Measurements from ENCODE around the gene CAPZA2. TPM values are rescaled to one million over a fixed set of nuclear protein-coding genes. Genes with fewer than 3 reads are reported as not detected.
A peak's percentile ranks its signal among the peaks of the same experiment; 100 is the strongest.

The CAPZA2 gene
- total RNA-seq, 2 experiments from 2014 or later: 90.9 to 135 TPM

- H3K36me3 Mint-ChIP-seq: no peaks in the 10 kb centered on the region
- no peaks in the 10 kb centered on the region for H3K4me1 Mint-ChIP-seq
These were observed 24.8 kb upstream of the CAPZA2 start for GRCh38 chr7:116837586-116837985.

GRCh38 chr7:116840256-116840655 is 22.1 kb upstream of the CAPZA2 start:
- no peaks in the 10 kb centered on the region for H3K36me3 Mint-ChIP-seq
- H3K9me3 Mint-ChIP-seq (ENCODE audit: low read depth): no peaks in the 10 kb centered on the region
- CTCF ChIA-PET: no interaction called here
- peaks cover 8% of the 10 kb centered on the region for H3K4me1 Mint-ChIP-seq
- no peak overlapping the region for H3K27ac Mint-ChIP-seq
- no peak overlapping the region for H3K4me3 Mint-ChIP-seq
- DNase-seq (no peak), ATAC-seq (no peak)
- H3K27me3 Mint-ChIP-seq: peaks cover 29% of the 10 kb centered on the region

More at GRCh38 chr7:116837586-116837985, 24.8 kb upstream of the CAPZA2 start:
- ATAC-seq (no peak), DNase-seq (no peak)
- Mint-ChIP-seq H3K4me3 (no peak overlapping the region), H3K9me3 (ENCODE audit: low read depth) (no peaks in the 10 kb centered on the region), H3K27me3 (peaks cover 19% of the 10 kb centered on the region), H3K27ac (no peak overlapping the region)
- CTCF ChIA-PET: no interaction called here

- no peak for ATAC-seq
- Mint-ChIP-seq H3K27me3 (peaks cover 32% of the 10 kb centered on the region), H3K4me3 (no peak overlapping the region), H3K9me3 (ENCODE audit: low read depth) (no peaks in the 10 kb centered on the region), H3K27ac (no peak overlapping the region), H3K4me1 (peaks cover 8% of the 10 kb centered on the region), H3K36me3 (no peaks in the 10 kb centered on the region)
- no peak for DNase-seq
- CTCF ChIA-PET: no interaction called here
These were observed 20.0 kb upstream of the CAPZA2 start for GRCh38 chr7:116842371-116842770.

- no peak overlapping the region for H3K4me3 Mint-ChIP-seq
- H3K4me1 Mint-ChIP-seq: peaks cover 8% of the 10 kb centered on the region
- no peak overlapping the region for H3K27ac Mint-ChIP-seq
- CTCF ChIA-PET: no interaction called here
- no peak for ATAC-seq
- H3K9me3 Mint-ChIP-seq (ENCODE audit: low read depth): no peaks in the 10 kb centered on the region
- H3K27me3 Mint-ChIP-seq: peaks cover 32% of the 10 kb centered on the region
- H3K36me3 Mint-ChIP-seq: no peaks in the 10 kb centered on the region
- no peak for DNase-seq
These were observed 19.0 kb upstream of the CAPZA2 start for GRCh38 chr7:116843378-116843777.

- H3K4me1 Mint-ChIP-seq: peaks cover 2% of the 10 kb centered on the region
- CTCF ChIA-PET: no interaction called here
- peaks cover 30% of the 10 kb centered on the region for H3K27me3 Mint-ChIP-seq
- no peak for ATAC-seq
- H3K4me3 Mint-ChIP-seq: no peak overlapping the region
- DNase-seq: no peak
- no peaks in the 10 kb centered on the region for H3K9me3 Mint-ChIP-seq (ENCODE audit: low read depth)
- H3K27ac Mint-ChIP-seq: no peak overlapping the region
- no peaks in the 10 kb centered on the region for H3K36me3 Mint-ChIP-seq
These were observed 11.2 kb upstream of the CAPZA2 start for GRCh38 chr7:116851175-116851574.

- peaks cover 2% of the 10 kb centered on the region for H3K4me1 Mint-ChIP-seq
- CTCF ChIA-PET: no interaction called here
- DNase-seq (no peak), ATAC-seq (no peak)
- H3K27me3 Mint-ChIP-seq: peaks cover 28% of the 10 kb centered on the region
- H3K27ac Mint-ChIP-seq: no peak overlapping the region
- no peaks in the 10 kb centered on the region for H3K9me3 Mint-ChIP-seq (ENCODE audit: low read depth)
- no peaks in the 10 kb centered on the region for H3K36me3 Mint-ChIP-seq
- no peak overlapping the region for H3K4me3 Mint-ChIP-seq
These were observed 10.7 kb upstream of the CAPZA2 start for GRCh38 chr7:116851671-116852070.

GRCh38 chr7:116854132-116854531 is 8.3 kb upstream of the CAPZA2 start:
- H3K9me3 Mint-ChIP-seq (ENCODE audit: low read depth): no peaks in the 10 kb centered on the region
- H3K36me3 Mint-ChIP-seq: no peaks in the 10 kb centered on the region
- H3K27me3 Mint-ChIP-seq: peaks cover 27% of the 10 kb centered on the region
- no peak for DNase-seq
- H3K27ac Mint-ChIP-seq: no peak overlapping the region
- CTCF ChIA-PET: interaction anchor here (1.1 kb wide), 1 partner anchor 10 kb away, joined by 3 read pairs; no protein-coding TSS in a partner anchor
- ATAC-seq: no peak
- no peak overlapping the region for H3K4me3 Mint-ChIP-seq
- H3K4me1 Mint-ChIP-seq: peaks cover 2% of the 10 kb centered on the region

GRCh38 chr7:116857052-116857451 is 5.3 kb upstream of the CAPZA2 start:
- DNase-seq (no peak), ATAC-seq (no peak)
- Mint-ChIP-seq H3K4me3 (no peak overlapping the region), H3K27ac (no peak overlapping the region), H3K27me3 (peaks cover 22% of the 10 kb centered on the region), H3K9me3 (ENCODE audit: low read depth) (no peaks in the 10 kb centered on the region), H3K36me3 (no peaks in the 10 kb centered on the region), H3K4me1 (peaks cover 8% of the 10 kb centered on the region)
- CTCF ChIA-PET: interaction anchor here (0.9 kb wide), 1 partner anchor 69 kb away, joined by 3 read pairs; no protein-coding TSS in a partner anchor

- CTCF ChIA-PET: interaction anchor here (1.5 kb wide), 1 partner anchor 71 kb away, joined by 3 read pairs; no protein-coding TSS in a partner anchor
These were observed 3.1 kb upstream of the CAPZA2 start for GRCh38 chr7:116859323-116859722.

GRCh38 chr7:116861717-116862116 is 670 bp upstream of the CAPZA2 start:
- no peak for DNase-seq
- Mint-ChIP-seq H3K9me3 (ENCODE audit: low read depth) (no peaks in the 10 kb centered on the region), H3K36me3 (peaks cover 3% of the 10 kb centered on the region), H3K4me3 (peak overlapping the region; percentile 95), H3K27ac (peak overlapping the region; percentile 81), H3K4me1 (peaks cover 26% of the 10 kb centered on the region), H3K27me3 (peaks cover 15% of the 10 kb centered on the region)
- no peak for ATAC-seq
- CTCF ChIA-PET: interaction anchor here (2.1 kb wide), 1 partner anchor 12 kb away, joined by 4 read pairs; no protein-coding TSS in a partner anchor

More at GRCh38 chr7:116859323-116859722, 3.1 kb upstream of the CAPZA2 start:
- peaks cover 22% of the 10 kb centered on the region for H3K27me3 Mint-ChIP-seq
- H3K4me1 Mint-ChIP-seq: peaks cover 14% of the 10 kb centered on the region
- no peak overlapping the region for H3K4me3 Mint-ChIP-seq
- no peak overlapping the region for H3K27ac Mint-ChIP-seq
- H3K36me3 Mint-ChIP-seq: no peaks in the 10 kb centered on the region
- no peaks in the 10 kb centered on the region for H3K9me3 Mint-ChIP-seq (ENCODE audit: low read depth)
- DNase-seq: no peak
- ATAC-seq: no peak

GRCh38 chr7:116862951-116863670 is 724 bp downstream of the CAPZA2 start:
- ATAC-seq: no peak
- Mint-ChIP-seq H3K4me1 (peaks cover 35% of the 10 kb centered on the region), H3K36me3 (peaks cover 7% of the 10 kb centered on the region), H3K9me3 (ENCODE audit: low read depth) (no peaks in the 10 kb centered on the region), H3K27me3 (peaks cover 8% of the 10 kb centered on the region), H3K4me3 (peak overlapping the region; percentile 95), H3K27ac (peak overlapping the region; percentile 93)
- CTCF ChIA-PET: interaction anchor here (2.1 kb wide), 1 partner anchor 10 kb away, joined by 4 read pairs; no protein-coding TSS in a partner anchor
- peak; percentile 47 for DNase-seq

GRCh38 chr7:116863936-116864500 is 1.6 kb downstream of the CAPZA2 start:
- Mint-ChIP-seq H3K27ac (peak overlapping the region; percentile 93), H3K9me3 (ENCODE audit: low read depth) (no peaks in the 10 kb centered on the region), H3K27me3 (peaks cover 8% of the 10 kb centered on the region), H3K36me3 (peaks cover 8% of the 10 kb centered on the region), H3K4me3 (peak overlapping the region; percentile 95), H3K4me1 (peaks cover 36% of the 10 kb centered on the region)
- DNase-seq (no peak), ATAC-seq (no peak)
- CTCF ChIA-PET: interaction anchor here (0.8 to 1.8 kb wide), 4 partner anchors 10 to 89 kb away, joined by 3 to 6 read pairs (median 4); partner anchors contain the start of gene ST7

- no peaks in the 10 kb centered on the region for H3K9me3 Mint-ChIP-seq (ENCODE audit: low read depth)
- H3K27ac Mint-ChIP-seq: no peak overlapping the region
These were observed 8.8 kb downstream of the CAPZA2 start for GRCh38 chr7:116871061-116871700.

More at GRCh38 chr7:116871061-116871700, 8.8 kb downstream of the CAPZA2 start:
- Mint-ChIP-seq H3K4me3 (no peak overlapping the region), H3K36me3 (peaks cover 36% of the 10 kb centered on the region), H3K27me3 (no peaks in the 10 kb centered on the region), H3K4me1 (peaks cover 51% of the 10 kb centered on the region)
- DNase-seq (no peak), ATAC-seq (no peak)
- CTCF ChIA-PET: no interaction called here

All from activated CD8-positive, alpha-beta memory T cell treated with anti-CD3 and anti-CD28 coated beads, Interleukin-2, amount 10 ng/mL, durations not matched to agents 7 days and 5 days (primary cell).